ENCODE results near the gene STIM1.
"Not testable (repeated sequence)": the region's sequence is repeated elsewhere in the genome, so short reads cannot be mapped to it uniquely, and the experiment has no call there.

STIM1 gene

DNA sequence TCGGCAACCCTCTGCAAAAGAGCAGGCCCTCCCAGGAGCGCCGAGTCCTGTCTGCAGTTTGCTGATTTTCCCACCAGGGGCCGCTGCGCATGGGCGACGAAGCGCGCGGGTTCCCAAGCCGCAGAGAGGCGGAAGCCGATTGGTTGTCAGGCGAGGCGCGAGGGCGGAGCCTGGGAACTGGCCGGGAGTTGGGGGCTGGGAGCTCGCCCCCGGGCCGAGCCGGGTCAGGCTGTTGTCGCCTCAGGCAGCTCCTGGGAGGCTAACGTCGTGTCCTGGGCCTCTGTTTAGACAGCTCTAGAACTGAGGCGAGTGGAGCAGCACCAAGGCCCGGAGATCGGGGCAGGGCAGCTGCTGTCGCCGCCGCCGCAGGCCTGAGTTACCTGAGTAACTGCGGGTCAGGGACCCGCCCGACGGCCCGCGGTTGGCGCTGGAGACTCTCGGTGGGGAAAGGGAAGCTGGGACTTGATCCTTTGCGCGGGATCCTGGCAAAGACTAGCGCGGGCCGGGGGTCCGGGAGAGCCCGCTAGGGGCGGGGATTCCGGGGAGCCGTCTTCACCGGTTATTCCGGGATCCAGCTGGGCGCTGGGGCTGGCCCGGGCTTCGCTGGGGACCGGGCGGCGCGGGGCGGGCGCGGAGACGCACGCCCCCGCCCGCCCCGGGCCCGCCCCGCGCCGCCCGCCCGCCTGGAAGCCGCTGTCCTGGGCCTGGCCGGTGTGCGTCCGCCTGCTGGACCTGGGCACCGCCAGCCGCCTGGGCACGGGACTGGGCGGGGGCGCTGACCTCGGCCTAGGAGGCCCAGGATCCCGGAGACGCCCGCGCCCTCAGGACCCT lies at the start of gene STIM1:
Gene STIM1, plus strand, starts transcription at position 688 of the 831 bp plus-strand sequence. CDS start 607 bp downstream, outside the sequence.
- peak; percentile 88 to 92 for DNase-seq

DNA sequence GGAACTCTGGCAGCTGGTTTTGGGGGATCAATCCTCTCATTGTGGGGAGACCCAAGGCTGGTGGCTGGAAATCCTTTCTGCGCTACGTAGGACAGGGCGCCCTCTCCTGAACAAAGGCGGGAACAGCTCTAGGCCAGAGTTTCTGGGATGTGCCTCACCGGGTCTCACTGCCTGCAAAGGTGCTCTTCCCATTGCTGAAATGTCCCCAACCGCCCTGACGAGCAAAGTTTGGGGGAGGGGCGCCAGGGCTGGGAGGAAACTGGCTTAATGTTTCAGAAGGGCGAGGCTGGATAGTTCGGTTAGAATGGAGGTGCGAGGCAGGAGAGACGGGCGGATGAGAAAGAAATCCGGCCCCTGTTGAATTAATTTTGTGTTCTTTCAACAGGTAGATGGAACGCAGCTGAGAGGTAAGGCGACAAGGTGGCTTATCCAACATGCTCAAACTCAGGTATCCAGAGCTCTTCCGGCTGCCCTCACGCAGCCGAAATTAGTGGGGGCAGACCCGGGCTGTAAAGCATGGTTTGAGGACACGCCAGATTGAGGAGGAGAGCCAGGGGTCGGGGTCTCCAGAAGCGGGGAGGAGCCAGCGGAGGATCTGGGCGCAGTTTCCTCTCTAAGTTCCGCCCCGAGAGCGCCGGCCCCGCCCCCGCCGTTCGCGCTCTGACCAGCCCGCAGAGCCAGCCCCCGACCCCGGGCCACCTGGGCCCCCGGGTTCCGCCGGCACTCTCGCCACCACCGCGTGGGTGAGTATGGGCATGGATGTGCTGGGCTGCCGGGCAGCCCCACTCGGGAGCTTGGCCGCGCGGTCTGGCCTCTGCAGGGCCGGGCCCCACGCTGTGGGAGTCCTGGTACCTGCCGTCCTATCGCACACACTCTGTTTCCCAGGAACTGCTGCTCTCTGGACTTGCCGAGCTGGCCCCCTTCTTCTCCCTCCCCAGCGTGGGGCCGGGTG lies 47.3 kb upstream of the STIM1 start, which contains the start of gene PGAP2:
Gene PGAP2, plus strand, starts transcription at position 652 of the 952 bp plus-strand sequence. CDS start 2,700 bp downstream, outside the sequence.
- DNase-seq = peak; percentile 29 to 67

DNA sequence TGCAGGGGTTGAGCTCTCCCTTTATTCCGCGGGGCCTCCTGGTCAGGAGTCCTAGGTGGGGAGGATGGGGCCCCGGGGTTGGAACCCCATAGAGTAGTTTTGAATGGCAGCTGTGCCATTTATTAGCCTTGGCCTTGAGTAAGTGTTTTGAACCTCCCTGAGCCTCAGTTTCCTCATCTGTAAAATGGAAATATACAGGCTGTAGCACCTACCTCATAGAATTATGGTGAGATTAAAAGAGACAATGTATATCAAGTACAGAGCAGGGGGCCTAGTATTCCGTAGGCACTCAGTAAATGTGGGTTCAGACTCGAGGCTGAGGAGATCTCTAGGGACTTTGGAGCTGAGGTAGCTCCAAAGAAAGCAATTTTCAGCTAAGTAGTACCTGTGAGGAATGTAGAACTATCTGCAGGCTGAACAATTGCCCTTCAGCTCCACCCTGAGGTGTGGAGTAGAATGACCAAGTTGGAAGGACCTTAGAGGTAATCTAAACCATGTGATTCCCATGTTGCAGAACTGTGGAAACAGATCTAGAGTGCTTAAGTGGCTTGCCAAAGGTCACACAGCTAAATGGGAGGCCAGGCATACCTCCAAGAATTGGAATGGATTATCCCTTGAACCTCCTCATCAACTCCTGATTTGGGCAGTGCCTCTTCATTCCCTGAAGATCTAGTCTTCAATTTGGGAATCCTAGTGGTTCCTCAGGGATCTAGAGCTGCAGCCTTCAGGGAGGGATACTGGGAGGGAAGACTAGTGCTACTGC lies 46.4 kb upstream of the STIM1 start:
- DNase-seq = peak; percentile 21 to 68

DNA sequence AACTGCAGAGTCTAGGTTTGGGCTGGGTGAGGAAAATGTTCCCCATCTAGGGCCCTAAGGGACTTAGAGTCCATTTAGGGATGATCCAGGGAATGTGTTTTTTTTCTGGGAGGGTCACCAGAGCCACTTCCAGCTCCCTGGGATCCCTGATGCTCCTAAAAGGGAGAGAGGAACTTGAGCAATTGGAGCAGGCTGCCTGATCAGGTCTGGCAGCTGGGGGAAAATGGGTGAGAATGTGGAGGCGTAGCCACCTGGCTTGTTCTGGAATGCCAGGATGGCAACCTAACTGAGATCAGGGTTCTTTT lies 45.9 kb upstream of the STIM1 start:
- no peak for DNase-seq

DNA sequence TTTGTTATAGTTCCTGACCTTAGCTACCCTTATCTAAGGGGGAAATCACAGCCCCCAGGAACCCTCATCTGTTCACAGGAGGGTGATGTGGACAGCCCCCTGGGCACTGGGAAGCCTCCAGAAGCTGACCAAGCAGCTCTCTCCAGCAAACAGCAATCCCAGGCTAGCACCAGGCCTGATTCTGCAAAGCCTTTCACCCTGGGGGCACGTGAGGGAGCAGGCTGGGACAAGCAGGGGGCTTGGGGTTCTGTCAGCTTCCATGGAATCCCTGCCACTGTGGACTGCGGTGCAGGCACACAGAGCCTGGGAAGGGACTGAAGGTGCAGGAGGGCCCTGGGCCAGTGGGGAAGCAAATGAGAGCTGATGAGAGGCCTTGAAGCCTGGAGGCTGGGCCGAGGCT lies 45.0 kb upstream of the STIM1 start:
- no peak for DNase-seq

DNA sequence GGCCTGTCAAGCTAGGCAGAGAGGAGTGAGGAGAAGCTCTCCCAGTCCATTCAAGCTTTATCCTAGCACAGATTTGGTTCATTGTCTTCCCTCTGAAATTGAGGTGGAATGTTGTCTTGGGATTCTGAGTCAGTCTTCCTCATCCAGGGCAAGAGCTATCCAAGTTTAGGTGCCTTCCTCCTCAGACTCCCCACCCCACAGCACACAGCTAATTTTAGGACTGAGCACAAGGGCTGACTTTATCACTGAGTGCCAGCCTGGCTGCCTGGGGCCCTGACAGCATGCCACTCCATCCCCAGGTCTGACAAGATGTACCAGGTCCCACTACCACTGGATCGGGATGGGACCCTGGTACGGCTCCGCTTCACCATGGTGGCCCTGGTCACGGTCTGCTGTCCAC lies 44.5 kb upstream of the STIM1 start:
- DNase-seq = no peak

DNA sequence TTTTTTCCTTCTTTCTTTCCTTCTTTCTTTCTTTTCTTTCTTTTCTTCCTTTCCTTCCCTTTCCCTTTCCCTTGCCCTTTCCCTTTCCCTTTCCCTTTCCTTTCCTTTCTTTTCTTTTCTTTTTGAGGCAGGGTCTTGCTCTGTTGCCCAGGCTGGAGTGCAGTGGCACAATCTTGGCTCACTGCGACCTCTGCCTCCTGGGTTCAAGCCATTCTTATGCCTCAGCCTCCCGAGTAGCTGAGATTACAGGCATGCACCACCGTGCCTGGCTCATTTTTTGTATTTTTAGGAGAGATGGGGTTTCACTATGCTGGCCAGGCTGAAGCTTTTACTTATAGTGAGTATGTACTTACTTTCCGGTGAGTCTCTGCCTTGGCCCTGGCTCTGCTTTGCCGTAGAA lies 40.6 kb upstream of the STIM1 start:
- DNase-seq = not testable (repeated sequence)

DNA sequence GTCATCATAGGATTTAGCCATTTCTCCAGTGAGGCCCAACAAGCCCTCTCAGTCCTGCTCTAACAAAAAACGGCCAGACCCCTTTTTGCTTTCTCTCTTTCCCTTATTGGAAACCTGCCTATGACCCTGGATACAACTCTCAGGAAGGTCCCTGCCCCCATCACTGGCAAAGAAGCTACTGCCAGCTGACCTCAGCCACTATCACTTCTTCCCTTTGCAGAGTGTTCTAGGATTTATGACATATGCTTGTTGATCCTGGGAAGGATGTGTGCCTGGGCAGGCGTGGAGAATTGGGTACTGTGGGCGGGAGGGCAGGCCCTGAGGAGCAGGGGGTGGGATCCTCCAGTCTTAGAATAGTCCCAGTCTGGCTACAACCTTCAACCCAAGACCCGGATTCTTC lies 39.6 kb upstream of the STIM1 start:
- DNase-seq = no peak

DNA sequence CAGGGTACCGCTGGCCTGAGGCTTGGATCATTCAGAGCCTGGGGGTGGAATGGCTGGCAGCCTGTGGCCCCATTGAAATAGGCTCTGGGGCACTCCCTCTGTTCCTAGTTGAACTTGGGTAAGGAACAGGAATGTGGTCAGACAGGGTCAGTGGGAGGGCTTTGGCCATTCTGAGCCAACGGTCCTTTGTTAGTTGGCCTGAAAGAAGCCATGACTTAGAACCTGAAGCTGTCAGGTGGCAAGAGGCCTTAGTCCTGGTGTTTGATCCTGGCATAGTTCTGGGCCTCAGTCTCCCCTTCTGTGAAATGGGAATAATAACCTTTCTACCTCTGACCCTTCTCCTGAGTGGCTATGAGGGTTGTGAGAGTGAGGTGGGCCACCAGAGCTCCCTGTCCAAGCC lies 38.8 kb upstream of the STIM1 start:
- DNase-seq = no peak

DNA sequence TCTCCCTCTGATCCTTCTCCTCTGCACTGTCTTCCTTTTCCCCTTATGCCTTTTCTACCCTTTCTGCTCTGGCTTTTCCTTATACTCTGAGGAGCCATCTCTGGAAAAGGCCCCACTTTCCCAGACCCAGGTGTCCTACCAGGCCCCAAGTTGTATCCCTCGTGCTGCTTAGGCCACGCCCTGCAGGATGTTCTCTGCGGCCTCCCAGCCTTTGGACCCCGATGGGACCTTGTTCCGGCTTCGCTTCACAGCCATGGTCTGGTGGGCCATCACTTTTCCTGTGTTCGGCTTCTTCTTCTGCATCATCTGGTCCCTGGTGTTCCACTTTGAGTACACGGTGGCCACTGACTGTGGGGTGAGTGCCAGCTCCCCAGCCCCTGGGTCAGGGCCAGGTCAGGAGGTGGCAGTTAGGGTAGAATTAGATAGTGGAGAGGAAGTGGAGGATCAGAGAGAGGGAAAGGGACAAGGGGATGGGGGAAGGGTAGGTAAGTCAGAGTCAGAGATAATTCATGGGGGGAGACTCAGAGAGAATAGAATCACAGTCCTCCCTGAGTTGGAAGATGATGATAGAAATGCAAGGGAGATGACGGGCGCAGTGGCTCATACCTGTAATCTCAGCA lies 38.2 kb upstream of the STIM1 start:
- no peak for DNase-seq

DNA sequence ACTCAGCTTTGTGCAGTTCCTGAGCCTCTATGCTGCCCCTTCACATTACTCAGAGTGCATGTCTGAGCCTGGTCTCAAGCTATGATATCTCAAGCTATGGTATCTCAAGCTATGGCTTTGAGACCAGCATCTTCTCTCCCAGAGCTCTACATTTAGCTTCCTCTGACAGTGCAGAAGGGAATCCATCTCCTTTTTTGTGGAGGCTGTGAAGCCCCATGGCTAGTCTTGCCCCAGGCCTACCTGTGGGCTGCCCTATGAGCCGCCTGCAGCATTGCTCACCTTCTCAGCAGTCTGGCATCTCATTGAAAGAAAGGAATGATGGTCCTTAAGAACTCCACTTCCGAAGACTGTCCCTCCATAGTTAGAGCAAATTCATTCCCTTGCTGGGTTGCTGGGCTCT lies 34.5 kb upstream of the STIM1 start:
- no peak for DNase-seq

DNA sequence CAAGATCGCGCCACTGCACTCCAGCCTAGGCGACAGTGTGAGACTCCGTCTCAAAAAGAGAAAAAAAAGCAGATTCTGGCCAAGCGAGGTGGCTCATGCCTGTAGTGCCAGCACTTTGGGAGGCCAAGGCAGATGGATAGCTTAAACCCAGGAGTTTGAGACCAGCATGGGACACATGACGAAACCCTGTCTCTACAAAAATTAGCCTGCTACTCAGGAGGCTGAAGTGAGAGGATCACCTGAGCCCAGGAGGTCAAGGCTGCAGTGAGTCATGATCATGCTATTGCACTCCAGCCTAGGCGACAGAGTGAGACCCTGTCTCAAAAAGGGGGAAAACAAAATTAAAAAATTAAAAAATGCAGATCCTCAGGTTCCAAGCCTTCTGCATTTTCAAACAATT lies 33.2 kb upstream of the STIM1 start:
- no peak for DNase-seq

DNA sequence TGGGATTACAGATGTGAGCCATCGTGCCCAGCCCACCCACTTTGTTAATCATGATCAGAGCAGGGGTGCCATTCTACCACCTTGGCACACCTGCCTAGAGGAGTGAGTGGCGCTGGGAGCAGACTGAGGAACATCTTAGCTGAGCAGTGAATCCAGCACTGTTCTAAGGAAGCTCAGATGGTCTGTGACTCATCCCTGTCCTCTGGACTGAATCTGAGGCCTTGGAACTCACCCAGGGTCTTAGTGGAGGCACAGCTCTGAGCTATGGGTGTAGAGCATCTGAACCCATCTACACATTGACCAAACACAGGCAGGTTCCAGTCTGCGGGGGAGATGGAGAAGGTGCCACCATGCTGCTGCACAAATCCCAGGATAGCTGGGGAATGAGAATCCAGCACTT lies 32.2 kb upstream of the STIM1 start:
- DNase-seq = no peak

DNA sequence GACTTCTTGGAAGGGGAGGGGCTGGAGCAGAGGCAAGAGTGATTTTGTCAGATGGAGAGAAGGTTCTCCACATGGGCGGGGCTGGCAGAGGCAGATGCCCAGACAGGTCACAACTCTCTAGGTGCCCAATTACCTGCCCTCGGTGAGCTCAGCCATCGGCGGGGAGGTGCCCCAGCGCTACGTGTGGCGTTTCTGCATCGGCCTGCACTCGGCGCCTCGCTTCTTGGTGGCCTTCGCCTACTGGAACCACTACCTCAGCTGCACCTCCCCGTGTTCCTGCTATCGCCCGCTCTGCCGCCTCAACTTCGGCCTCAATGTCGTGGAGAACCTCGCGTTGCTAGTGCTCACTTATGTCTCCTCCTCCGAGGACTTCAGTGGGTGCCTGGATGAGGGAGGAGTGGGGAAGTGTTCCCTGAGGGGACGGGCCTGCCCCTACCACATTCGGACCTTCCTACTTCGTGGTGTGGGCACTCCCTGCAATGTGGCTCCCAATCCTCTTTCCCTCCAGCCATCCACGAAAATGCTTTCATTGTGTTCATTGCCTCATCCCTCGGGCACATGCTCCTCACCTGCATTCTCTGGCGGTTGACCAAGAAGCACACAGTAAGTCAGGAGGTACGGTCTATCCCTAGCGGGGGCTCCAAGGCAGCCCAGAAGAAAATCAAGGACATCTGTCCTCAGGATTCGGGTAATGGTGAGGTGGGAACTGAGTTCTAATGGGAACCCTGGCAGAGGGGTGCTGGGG lies 31.5 kb upstream of the STIM1 start:
- DNase-seq = no peak

DNA sequence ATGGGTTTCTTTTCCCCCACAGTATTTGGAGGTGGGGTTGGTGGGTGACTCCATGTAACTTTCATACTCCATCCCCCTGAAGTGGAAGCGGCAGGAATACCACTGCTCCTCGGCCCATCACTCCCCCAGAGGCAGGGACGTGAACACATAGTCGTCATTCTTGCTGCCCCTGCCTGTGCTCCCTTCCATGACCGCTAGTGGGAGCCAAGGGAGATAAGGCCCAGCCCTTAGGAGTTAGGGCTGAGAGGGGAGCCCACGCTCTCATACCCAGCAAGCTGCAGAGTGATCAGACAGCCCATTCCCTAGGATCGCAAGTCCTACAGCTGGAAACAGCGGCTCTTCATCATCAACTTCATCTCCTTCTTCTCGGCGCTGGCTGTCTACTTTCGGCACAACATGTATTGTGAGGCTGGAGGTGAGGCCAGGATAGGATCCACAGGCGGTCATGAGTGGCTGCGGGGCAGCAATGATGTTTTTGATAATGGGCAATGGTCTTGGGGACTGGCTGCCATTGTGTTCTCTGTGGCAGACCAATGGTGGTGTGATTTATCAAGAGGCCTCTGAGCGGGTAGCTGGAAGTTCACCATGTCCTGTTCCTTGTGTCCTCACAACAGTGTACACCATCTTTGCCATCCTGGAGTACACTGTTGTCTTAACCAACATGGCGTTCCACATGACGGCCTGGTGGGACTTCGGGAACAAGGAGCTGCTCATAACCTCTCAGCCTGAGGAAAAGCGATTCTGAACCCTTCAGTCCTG lies 30.6 kb upstream of the STIM1 start:
- no peak for DNase-seq

DNA sequence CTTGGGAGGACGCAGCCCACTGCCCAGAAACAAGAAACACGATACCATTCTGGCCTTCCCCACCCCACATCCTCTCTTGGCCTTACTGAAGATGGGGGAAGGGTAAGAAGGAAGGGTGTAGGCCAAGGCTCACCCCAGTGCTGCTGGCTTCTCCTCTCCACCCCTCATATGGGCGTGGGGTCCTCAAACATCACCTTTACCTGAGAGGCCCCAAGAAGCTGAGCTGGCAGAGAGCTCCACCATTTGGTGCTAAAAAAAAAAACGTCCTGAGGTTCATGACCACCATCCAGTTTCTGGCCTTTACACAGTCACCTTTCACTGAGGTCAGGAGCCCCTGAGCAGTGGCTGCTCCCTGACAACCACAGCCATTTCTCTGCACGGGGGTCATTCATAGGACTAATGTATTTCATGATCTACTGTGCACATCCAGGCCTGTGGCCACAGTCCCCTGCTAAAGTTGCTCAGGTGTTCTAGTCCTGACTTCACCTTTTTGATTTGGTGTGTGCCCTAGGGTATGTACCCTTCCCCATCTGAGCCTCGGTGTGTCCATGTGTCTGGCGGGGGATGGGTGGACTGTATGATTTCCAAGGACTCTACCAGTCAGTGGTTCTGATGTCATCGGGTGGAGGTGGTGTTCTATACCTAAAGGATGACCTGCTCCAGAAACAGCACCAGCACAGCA lies 29.9 kb upstream of the STIM1 start:
- DNase-seq = no peak

DNA sequence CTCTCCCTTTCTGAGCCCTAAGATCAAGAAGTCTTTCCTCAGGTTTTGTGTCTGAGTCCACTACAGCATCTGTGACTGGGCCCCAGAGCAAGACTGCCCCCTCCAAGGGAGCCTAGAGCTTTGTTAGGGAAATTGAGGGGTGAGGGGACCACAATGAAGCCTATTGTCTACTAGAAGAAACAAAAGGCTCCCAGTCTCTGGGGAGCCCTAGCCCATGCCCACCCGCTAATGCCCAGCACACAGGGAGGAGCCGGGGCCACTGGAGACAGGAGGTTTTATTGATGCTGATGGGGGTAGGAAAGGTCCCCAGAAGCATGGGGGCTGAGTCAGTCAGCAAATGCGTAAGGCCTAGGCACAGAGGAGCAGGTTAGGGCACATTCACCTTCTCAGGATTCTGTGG lies 28.7 kb upstream of the STIM1 start:
- DNase-seq = no peak

DNA sequence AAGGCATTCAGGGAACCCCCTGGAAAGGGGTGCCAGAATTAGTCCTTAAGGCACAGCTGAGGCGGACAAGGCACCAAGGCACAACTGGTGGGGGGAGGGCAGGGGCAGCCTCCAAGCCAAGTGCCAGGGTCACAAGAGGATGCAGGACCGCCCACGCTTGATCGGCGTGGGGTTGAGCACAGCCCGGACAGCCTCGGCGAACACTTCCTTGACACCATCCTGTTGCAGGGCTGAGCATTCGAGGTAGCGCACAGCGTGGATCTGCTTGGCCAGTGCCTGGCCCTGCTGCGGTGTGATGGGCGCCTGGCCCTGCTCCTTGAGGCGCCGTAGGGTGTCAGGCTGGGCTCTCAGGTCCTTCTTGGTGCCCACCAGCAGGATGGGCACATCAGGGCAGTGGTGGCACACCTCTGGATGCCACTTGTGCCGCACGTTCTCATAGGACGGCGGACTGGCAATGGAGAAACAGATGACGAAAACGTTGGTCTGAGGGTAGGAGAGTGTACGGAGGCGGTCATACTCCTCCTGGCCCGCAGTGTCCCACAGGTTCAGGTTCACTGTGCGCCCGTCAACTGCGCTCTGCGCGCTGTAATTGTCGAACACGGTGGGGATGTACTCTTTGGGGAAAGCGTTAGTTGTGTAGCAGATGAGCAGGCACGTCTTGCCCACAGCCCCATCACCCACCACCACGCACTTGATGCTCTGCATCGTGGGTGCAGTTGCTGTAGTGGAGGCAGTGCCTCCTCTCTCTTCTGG lies 27.9 kb upstream of the STIM1 start:
- no peak for DNase-seq

DNA sequence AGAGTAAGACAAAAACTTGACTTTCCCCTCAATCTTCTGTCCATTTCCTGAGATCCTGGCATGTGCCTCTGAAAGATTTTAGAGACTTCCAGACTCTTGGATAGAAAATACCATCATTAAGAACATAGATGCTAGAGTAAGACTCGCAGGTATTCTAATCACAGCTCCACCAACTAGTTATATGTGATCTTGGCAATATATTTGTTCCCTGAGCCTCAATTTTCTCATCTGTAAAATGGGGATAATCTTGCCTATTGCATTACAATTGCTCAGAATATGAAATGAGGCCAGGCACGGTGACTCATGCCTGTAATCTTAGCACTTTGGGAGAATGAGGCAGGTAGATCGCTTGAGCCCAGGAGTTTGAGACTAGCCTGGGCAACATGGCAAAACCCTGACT lies 25.4 kb upstream of the STIM1 start:
- no peak for DNase-seq

DNA sequence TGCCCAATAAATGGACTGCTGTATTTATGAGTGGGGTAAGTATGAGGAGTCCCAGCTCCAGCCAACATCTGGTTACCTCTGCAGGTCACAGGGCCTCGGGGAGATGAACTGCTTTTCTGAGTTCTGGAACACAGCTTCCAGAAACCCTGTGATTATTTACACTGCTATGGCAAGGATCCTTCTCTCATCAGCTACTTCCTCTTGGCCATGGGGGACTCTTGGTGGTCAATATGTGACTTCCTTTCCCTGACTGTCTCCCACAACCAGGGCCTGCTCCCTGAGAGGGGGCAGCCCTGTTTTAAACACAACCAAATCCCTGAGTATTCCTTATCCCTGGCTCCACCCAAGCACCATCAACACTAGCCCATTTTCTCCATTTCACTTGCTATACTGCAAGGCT lies 24.7 kb upstream of the STIM1 start:
- no peak for DNase-seq

Data from NCI-H2081 (cell line).